GM19193 (cell line): ENCODE results near the gene SLC34A3.
A peak's percentile ranks its signal among the peaks of the same experiment; 100 is the strongest.

Experiments used
- POLR2A ChIP-seq: IDR thresholded peaks from 4 replicates; pipeline ENCODE4 v1.6.1; 2011; ENCODE audit not compliant: insufficient read depth, insufficient read length; ENCODE audit errors: extremely low read depth

The SLC34A3 gene

GRCh38 chr9:137251490-137252268, 21.0 kb downstream of the SLC34A3 start:
- TF ChIP-seq POLR2A: no peak

GRCh38 chr9:137252555-137253506, 22.1 kb downstream of the SLC34A3 start:
- TF ChIP-seq POLR2A: no peak

DNA sequence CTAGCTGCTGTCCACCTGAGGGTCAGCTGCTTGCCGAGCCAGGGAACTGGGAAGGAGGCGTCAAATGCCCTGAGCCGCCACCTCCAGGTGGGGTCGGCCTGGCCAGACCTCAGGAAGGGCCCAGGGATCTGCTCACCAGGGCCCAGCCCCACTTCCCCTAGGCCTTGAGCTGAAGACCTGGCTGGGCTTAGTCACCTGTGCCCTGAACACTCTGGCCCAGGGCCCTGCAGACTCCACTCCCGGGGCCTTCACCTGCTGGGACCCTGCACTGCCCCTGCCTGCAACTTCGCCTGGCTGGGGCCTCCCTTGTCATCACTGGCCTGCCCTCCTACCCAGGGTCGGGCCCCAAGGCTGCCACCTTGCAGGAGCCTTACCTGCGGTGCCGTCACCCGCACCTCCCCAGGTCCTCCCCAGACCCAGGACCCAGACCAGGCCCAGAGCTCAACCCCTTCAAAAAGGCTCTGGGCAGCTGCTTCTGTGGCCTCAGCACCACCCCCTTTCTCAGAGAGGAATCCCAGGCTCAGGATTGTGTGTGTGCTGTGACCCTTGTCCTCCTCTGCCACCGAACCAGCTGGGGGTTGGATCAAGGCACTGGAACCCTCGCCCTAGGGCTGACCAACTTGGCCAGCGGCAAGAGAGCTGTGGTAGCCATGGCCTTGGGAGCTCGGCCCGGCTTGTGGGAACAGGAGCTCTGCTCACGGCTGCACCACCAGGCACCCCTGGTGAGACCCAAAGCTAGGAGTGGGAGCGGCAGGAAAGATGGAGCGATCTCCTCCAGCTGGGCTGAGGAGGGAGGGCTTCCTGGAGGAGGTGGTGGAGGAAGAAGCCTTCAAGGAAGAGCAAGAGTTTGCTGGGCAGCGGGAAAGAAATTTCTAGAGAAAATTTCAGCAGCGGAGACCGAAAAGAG, 23.3 kb downstream of the SLC34A3 start:
- TF ChIP-seq POLR2A: no peak

GRCh38 chr9:137254624-137255447, 24.1 kb downstream of the SLC34A3 start, which contains the start of gene NELFB:
Gene NELFB, plus strand, starts transcription at chr9:137255327.
- peak; percentile 72 for TF ChIP-seq POLR2A

DNA sequence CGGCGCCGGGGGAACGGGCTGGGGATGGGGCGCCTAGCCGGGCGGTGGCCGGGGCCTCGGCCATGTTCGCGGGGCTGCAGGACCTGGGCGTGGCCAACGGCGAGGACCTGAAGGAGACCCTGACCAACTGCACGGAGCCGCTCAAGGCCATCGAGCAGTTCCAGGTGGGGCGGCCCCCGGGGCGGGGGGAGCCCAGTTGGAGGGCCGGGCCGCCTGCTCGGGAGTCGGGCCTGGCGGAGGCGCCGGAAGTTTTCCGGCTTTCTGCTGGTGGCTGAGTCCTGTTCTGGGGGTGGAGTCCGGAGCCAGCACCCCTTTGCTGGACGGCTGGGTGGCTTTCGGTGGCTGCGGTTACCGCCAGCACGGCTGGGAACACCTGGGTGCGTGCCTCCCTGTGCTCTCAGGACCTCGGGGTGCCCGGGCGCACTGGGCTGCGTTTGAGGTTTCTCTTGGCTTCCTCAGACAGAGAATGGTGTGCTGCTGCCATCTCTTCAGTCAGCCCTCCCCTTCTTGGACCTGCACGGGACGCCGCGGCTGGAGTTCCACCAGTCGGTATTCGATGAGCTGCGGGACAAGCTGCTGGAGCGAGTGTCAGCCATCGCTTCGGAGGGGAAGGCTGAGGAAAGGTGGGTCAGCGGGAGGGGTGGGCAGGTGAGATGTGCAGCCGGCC, 24.9 kb downstream of the SLC34A3 start:
- no peak for TF ChIP-seq POLR2A

DNA sequence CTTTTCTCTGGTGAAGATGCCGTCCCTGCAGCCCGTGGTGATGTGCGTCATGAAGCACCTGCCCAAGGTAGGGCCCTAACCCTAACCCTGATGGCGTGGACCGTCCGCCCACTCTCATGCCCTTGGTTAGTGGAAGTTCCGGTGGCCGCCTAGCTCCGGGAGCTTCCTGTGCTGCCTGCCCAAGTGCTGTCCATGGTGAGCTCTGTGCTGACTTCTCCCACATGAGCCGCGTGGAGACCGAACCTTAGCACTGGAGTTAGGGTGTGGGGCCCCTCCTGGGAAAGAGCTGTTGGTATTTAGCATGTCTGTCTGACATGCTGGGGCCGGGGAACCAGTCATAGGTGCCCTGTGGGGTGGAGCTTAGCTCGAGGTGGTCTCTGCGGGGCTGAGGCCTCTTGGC, 25.7 kb downstream of the SLC34A3 start:
- TF ChIP-seq POLR2A: no peak

GRCh38 chr9:137256856-137257255, 26.2 kb downstream of the SLC34A3 start:
- no peak for TF ChIP-seq POLR2A

GRCh38 chr9:137262909-137263285, 32.2 kb downstream of the SLC34A3 start:
- no peak for TF ChIP-seq POLR2A

GRCh38 chr9:137263506-137263905, 32.8 kb downstream of the SLC34A3 start:
- no peak for TF ChIP-seq POLR2A

GRCh38 chr9:137264067-137264466, 33.4 kb downstream of the SLC34A3 start:
- no peak for TF ChIP-seq POLR2A

DNA sequence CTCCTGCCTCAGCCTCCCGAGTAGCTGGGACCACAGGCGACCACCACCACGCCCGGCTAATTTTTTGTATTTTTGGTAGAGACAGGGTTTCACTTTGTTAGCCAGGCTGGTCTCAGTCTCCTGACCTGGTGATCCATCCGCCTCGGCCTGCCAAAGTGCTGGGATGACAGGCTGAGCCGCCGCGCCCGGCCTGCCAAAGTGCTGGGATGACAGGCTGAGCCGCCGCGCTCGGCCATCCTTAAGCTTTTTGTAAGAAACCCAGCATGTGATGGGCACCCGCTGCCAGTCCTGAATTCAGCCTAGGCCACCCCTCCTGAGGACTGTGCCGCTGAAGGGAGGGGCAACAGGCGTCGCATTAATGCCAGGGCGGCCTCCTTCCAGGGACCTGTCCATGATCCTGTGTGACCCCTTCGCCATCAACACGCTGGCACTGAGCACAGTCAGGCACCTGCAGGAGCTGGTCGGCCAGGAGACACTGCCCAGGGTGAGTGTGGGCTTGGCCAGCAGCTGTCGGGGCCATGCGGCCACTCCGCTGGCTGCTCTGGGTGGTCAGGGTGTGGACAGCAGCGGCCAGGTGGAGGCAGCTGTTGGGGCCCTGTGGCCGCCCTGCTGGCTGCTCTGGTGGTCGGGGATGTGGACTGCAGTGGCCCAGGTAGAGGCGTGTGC, 34.9 kb downstream of the SLC34A3 start:
- no peak for TF ChIP-seq POLR2A

- no peak for TF ChIP-seq POLR2A
These were observed 35.4 kb downstream of the SLC34A3 start for GRCh38 chr9:137266162-137266527.

GRCh38 chr9:137266585-137267453, 36.1 kb downstream of the SLC34A3 start:
- no peak for TF ChIP-seq POLR2A

- no peak for TF ChIP-seq POLR2A
These were observed 37.2 kb downstream of the SLC34A3 start for GRCh38 chr9:137267933-137268355.
